ENCODE measurements around the gene KLF8.

The KLF8 gene

GRCh38 chrX:56309881-56310280, 77.7 kb downstream of the KLF8 start:
- no peak for DNase-seq (ENCODE audit: low read depth in 4 of 4, low spot score in 1 of 4)

- DNase-seq (ENCODE audit: low read depth in 4 of 4, low spot score in 1 of 4): no peak
Measured at GRCh38 chrX:56310581-56310980, 78.4 kb downstream of the KLF8 start.

- no peak for DNase-seq (ENCODE audit: low read depth in 4 of 4, low spot score in 1 of 4)
Measured at GRCh38 chrX:56313308-56313707, 81.2 kb downstream of the KLF8 start.

GRCh38 chrX:56314334-56314733, 82.2 kb downstream of the KLF8 start:
- no peak for DNase-seq (ENCODE audit: low read depth in 4 of 4, low spot score in 1 of 4)

GRCh38 chrX:56318076-56318475, 85.9 kb downstream of the KLF8 start:
- no peak for DNase-seq (ENCODE audit: low read depth in 4 of 4, low spot score in 1 of 4)

- DNase-seq (ENCODE audit: low read depth in 4 of 4, low spot score in 1 of 4): no peak
Measured at GRCh38 chrX:56319165-56319564, 87.0 kb downstream of the KLF8 start.

All from stimulated activated CD4-positive, alpha-beta T cell treated with anti-CD3 and anti-CD28 coated beads, Interleukin-1b, Interleukin-23, amount 100 ng/mL, for 24 hours (primary cell).